OCI-LY7 (cell line): Measurements from ENCODE around the gene ATXN10. TPM values are rescaled to one million over a fixed set of nuclear protein-coding genes. Genes with fewer than 3 reads are reported as not detected.

Experiments
- BruUV-seq: library from RNA; stranded (reverse); fragments of 400-500 nt; replicated peaks from 2 replicates; lab custom pipeline; 2021; lab: Mats Ljungman, UMichigan
- CTCF ChIA-PET: fragments of 300-600 bp; sonication (Branson Sonifier 250); formaldehyde crosslinking; loops from one replicate; lab custom pipeline; 2022; ENCODE audit warnings: antibody characterized with exemption; ENCODE audit not compliant: unreplicated experiment; lab: Charles Lee
- POLR2A ChIA-PET: fragments of 300-600 bp; sonication (Branson Sonifier 250); formaldehyde crosslinking; loops from one replicate; lab custom pipeline; 2022; ENCODE audit warnings: antibody characterized with exemption; lab: Charles Lee
- DNase-seq: peaks from one replicate; pipeline ENCODE4 v3.0.0-alpha.2; 2015; ENCODE audit warnings: low spot score
- H2AFZ ChIP-seq: fragments of 200-600 bp; sonication (generic), shearing (Covaris generic); 2 replicates; pipeline ENCODE4 v1.6.1; 2014; ENCODE audit warnings: mild to moderate bottlenecking, antibody characterized with exemption, low read length, moderate library complexity
- H3K27ac ChIP-seq: fragments of 200-600 bp; sonication (generic); 2 replicates; pipeline ENCODE4 v1.5.1; 2014; ENCODE audit warnings: mixed run types, low read depth, mild to moderate bottlenecking, moderate library complexity, low read length, inconsistent platforms; ENCODE audit not compliant: poor library complexity, severe bottlenecking
- H3K36me3 ChIP-seq: fragments of 200-600 bp; sonication (generic); 2 replicates; pipeline ENCODE4 v1.6.1; 2014; ENCODE audit warnings: mild to moderate bottlenecking, antibody characterized with exemption, low read length, moderate library complexity, mixed read lengths; ENCODE audit not compliant: insufficient read depth
- H3K4me1 ChIP-seq: fragments of 200-600 bp; sonication (generic); 2 replicates; pipeline ENCODE4 v1.5.1; 2014; ENCODE audit warnings: mild to moderate bottlenecking, low read length; ENCODE audit not compliant: insufficient read depth, poor library complexity, severe bottlenecking
- H3K4me2 ChIP-seq: fragments of 200-600 bp; sonication (generic); 2 replicates; pipeline ENCODE4 v1.6.1; 2014; ENCODE audit warnings: mild to moderate bottlenecking, low read length
- H3K4me3 ChIP-seq: fragments of 200-600 bp; sonication (generic); 2 replicates; pipeline ENCODE4 v1.5.1; 2014; ENCODE audit warnings: mild to moderate bottlenecking, low read depth, low read length; ENCODE audit not compliant: poor library complexity, severe bottlenecking
- H3K79me2 ChIP-seq: fragments of 200-600 bp; sonication (generic); 2 replicates; pipeline ENCODE4 v1.6.1; 2016; ENCODE audit warnings: low read depth, mild to moderate bottlenecking, low read length, moderate library complexity, mixed read lengths; ENCODE audit not compliant: insufficient read depth
- H3K9me2 ChIP-seq: fragments of 200-600 bp; sonication (generic); 2 replicates; pipeline ENCODE4 v1.6.1; 2016; ENCODE audit warnings: mild to moderate bottlenecking, low read length, mixed read lengths; ENCODE audit not compliant: insufficient read depth
- H3K9me3 ChIP-seq: fragments of 200-600 bp; sonication (generic); 2 replicates; pipeline ENCODE4 v1.6.1; 2014; ENCODE audit warnings: mild to moderate bottlenecking, mixed run types, low read length, mixed read lengths
- H4K20me1 ChIP-seq: fragments of 200-600 bp; sonication (generic); 2 replicates; pipeline ENCODE4 v1.6.1; 2014; ENCODE audit warnings: mild to moderate bottlenecking, antibody characterized with exemption, low read length, moderate library complexity, mixed read lengths; ENCODE audit not compliant: insufficient read depth
- EZH2phosphoT487 ChIP-seq: fragments of 200-600 bp; sonication (generic); IDR thresholded peaks from 2 replicates; pipeline ENCODE4 v1.6.1; 2018; ENCODE audit warnings: low read depth, borderline replicate concordance, mild to moderate bottlenecking, mixed run types, antibody characterized with exemption, low read length, moderate library complexity, mixed read lengths
- intact Hi-C: fragments of 100-400 bp; cut with micrococcal nuclease; formaldehyde crosslinking; loops from one replicate; pipeline ENCODE4 v1.10.0; 2022; ENCODE audit not compliant: unreplicated experiment
- total RNA-seq, 2 experiments: library from RNA; depleted of rRNA in 1 of 2; stranded (reverse); fragments of >200 nt in 1 of 2; shearing (Covaris generic) in 1 of 2; gene quantifications; 2 replicates each; pipeline ENCODE4 v1.2.3, GENCODE V29; 2014 to 2022
- TF ChIP-seq, protein P1 (sequence below): fragments of 200-600 bp; sonication (generic); conservative IDR thresholded peaks from 2 replicates; pipeline ENCODE4 v1.5.1; 2014; ENCODE audit warnings: mild to moderate bottlenecking, antibody characterized with exemption, low read length, moderate library complexity, mixed read lengths

ATXN10 gene
- total RNA-seq, 2 experiments from 2014 or later = 66.1 to 197 TPM

DNA sequence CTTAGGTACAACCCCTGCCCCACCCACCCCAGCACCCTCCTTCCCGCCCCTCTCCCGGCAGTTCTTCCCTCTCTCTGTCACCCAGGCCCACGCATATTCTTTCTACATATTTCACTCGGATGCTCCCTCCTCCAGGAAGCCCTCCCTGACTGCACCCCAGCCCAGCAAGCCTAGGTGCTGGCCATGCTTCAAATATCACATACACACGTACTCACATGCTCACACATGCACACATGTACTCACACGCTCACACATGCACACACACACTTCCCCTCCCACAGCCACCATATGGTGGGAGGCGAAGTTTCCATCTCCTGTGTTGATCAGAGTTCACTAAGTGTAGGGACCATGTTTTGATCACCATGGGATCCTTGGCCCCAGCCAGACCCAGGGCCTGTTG, 214.9 kb downstream of the ATXN10 start:
- H3K4me1 ChIP-seq = no peaks in the 10 kb centered on the region
- no peak for DNase-seq
- BruUV-seq = no TSS peak
- CTCF ChIA-PET = no interaction called here
- no peak overlapping the region for H3K4me3 ChIP-seq
- no peak overlapping the region for H3K27ac ChIP-seq
- POLR2A ChIA-PET = no interaction called here
- no peak overlapping the region for H3K4me2 ChIP-seq
- no peaks in the 10 kb centered on the region for H3K9me3 ChIP-seq
- no peaks in the 10 kb centered on the region for H3K36me3 ChIP-seq
- intact Hi-C loops = no loop called here
- no peaks in the 10 kb centered on the region for H3K79me2 ChIP-seq
- no peaks in the 10 kb centered on the region for H4K20me1 ChIP-seq
- H3K9me2 ChIP-seq = no peaks in the 10 kb centered on the region
- TF ChIP-seq EZH2phosphoT487 = no peak
- TF ChIP-seq, protein P1, sequence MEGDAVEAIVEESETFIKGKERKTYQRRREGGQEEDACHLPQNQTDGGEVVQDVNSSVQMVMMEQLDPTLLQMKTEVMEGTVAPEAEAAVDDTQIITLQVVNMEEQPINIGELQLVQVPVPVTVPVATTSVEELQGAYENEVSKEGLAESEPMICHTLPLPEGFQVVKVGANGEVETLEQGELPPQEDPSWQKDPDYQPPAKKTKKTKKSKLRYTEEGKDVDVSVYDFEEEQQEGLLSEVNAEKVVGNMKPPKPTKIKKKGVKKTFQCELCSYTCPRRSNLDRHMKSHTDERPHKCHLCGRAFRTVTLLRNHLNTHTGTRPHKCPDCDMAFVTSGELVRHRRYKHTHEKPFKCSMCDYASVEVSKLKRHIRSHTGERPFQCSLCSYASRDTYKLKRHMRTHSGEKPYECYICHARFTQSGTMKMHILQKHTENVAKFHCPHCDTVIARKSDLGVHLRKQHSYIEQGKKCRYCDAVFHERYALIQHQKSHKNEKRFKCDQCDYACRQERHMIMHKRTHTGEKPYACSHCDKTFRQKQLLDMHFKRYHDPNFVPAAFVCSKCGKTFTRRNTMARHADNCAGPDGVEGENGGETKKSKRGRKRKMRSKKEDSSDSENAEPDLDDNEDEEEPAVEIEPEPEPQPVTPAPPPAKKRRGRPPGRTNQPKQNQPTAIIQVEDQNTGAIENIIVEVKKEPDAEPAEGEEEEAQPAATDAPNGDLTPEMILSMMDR = no peak
- H2AFZ ChIP-seq = no peak overlapping the region

DNA sequence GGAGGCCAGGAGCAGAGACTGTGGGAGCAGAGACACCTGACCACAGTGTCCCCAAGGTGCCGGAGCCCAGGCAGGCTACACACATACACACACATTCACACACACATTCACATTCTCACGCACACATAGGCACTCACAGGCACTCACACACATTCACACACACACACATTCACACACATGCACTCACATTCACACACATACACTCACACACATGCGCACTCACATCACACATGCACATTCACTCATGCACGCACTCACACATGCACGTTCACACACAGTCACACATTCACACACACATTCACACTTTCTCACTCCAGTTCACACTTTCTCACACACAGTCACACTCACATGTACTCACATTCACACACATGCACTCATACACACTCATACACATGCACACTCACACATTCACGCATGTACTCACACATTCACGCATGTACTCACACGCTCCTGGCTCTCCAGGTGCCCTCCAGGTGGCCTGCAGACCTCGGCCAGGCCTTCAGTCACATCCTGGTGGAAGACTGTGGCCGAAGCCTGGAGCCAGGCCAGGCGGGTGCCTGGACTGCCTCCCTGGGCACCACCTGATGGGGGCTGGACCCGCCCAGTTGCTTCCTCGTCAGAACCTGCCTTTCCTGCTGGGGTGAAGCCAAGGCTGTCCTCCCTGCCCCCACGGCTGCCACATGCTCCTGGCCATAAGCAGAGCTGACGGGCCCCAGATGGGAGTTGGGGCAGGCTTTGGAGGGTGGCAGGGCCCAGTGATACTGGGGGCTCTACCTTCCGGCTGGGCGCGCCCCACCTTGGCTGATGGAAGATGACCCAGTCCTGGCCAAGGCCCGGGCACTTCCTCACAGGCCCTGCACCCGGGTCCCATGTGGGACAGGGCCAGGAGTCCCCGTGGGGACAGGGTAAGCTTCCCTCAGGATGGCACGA, 215.8 kb downstream of the ATXN10 start:
- POLR2A ChIA-PET = no interaction called here
- CTCF ChIA-PET = no interaction called here
- no TSS peak for BruUV-seq

More for the DNA sequence above, 215.8 kb downstream of the ATXN10 start:
- no peak overlapping the region for H2AFZ ChIP-seq
- no peak for TF ChIP-seq EZH2phosphoT487
- TF ChIP-seq, protein P1 = no peak
- no peaks in the 10 kb centered on the region for H3K79me2 ChIP-seq
- H3K4me2 ChIP-seq = no peak overlapping the region
- no peaks in the 10 kb centered on the region for H3K4me1 ChIP-seq
- no peaks in the 10 kb centered on the region for H3K9me3 ChIP-seq
- no peak overlapping the region for H3K27ac ChIP-seq
- no peaks in the 10 kb centered on the region for H3K9me2 ChIP-seq
- no peaks in the 10 kb centered on the region for H3K36me3 ChIP-seq
- intact Hi-C loops = no loop called here
- no peak for DNase-seq
- no peak overlapping the region for H3K4me3 ChIP-seq
- no peaks in the 10 kb centered on the region for H4K20me1 ChIP-seq
